Epithelial cell of proximal tubule (primary cell): Measurements from ENCODE around the gene CTXND2. TPM values are rescaled to one million over a fixed set of nuclear protein-coding genes. Genes with fewer than 3 reads are reported as not detected.
"Not testable (repeated sequence)": the region's sequence is repeated elsewhere in the genome, so short reads cannot be mapped to it uniquely, and the experiment has no call there.

ENCODE experiments used
- DNase-seq: peaks from one replicate; pipeline ENCODE4 v3.0.0-alpha.2; 2011; ENCODE audit warnings: low read depth
- H3K4me3 ChIP-seq: 2 replicates; pipeline ENCODE4 v1.5.1; 2011; ENCODE audit warnings: low read depth, mild to moderate bottlenecking, low read length
- total RNA-seq: library from RNA; depleted of rRNA; stranded (reverse); fragments of >200 nt; gene quantifications from 2 replicates; pipeline ENCODE4 v1.2.3, GENCODE V29; 2015
- TF ChIP-seq, protein P1 (sequence below): conservative IDR thresholded peaks from 2 replicates; pipeline ENCODE4 v1.5.1; 2012; ENCODE audit warnings: low read depth, mild to moderate bottlenecking, low read length

Gene CTXND2
- total RNA-seq, 1 donor from 2014 or later = not detected

- no peak for DNase-seq
- H3K4me3 ChIP-seq = no peak overlapping the region
- TF ChIP-seq, protein P1, sequence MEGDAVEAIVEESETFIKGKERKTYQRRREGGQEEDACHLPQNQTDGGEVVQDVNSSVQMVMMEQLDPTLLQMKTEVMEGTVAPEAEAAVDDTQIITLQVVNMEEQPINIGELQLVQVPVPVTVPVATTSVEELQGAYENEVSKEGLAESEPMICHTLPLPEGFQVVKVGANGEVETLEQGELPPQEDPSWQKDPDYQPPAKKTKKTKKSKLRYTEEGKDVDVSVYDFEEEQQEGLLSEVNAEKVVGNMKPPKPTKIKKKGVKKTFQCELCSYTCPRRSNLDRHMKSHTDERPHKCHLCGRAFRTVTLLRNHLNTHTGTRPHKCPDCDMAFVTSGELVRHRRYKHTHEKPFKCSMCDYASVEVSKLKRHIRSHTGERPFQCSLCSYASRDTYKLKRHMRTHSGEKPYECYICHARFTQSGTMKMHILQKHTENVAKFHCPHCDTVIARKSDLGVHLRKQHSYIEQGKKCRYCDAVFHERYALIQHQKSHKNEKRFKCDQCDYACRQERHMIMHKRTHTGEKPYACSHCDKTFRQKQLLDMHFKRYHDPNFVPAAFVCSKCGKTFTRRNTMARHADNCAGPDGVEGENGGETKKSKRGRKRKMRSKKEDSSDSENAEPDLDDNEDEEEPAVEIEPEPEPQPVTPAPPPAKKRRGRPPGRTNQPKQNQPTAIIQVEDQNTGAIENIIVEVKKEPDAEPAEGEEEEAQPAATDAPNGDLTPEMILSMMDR = no peak
Measured at GRCh38 chr1:150917387-150917786, 30.5 kb downstream of the CTXND2 start.

- DNase-seq = peak; percentile 76
- H3K4me3 ChIP-seq = no peak overlapping the region
- TF ChIP-seq, protein P1 = peak; percentile 88
Measured at GRCh38 chr1:150922519-150922975, 35.6 kb downstream of the CTXND2 start.

DNA sequence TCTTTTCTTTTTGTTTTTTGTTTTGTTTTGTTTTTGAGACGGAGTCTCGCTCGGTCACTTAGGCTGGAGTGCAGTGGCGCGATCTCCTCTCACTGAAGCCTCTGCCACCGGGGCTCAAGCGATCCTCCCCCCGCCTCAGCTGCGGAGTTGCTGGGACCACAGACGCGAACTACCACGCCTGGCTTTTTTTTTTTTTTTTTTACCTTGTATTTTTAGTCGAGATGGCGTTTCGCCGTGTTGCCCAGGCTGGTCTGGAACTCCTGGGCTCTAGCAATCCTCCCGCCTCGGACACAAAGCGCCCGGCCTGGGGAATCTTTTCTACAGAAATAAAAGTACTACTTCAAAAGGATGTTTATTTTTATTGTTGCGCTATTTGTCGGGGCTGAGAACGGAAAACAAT is 38.1 kb downstream of the CTXND2 start:
- H3K4me3 ChIP-seq = no peak overlapping the region
- TF ChIP-seq, protein P1 = no peak
- DNase-seq = no peak

GRCh38 chr1:150926097-150926741 is 39.3 kb downstream of the CTXND2 start, which contains the start of gene SETDB1:
SETDB1 (plus strand) TSS chr1:150926363; CDS start chr1:150927715, 1,352 bp downstream.
- TF ChIP-seq, protein P1 = peak; percentile 23
- peak; percentile 64 for DNase-seq
- H3K4me3 ChIP-seq = peak within 1 kb of the TSS; percentile 92

DNA sequence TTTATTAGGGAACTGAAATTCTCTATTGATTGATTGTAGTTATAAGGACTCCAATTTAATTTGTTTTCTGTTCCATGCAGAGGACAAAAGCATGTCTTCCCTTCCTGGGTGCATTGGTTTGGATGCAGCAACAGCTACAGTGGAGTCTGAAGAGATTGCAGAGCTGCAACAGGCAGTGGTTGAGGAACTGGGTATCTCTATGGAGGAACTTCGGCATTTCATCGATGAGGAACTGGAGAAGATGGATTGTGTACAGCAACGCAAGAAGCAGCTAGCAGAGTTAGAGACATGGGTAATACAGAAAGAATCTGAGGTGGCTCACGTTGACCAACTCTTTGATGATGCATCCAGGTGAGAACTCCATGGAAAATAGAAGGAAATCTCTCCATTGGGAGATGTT is 40.7 kb downstream of the CTXND2 start:
- TF ChIP-seq, protein P1 = no peak
- H3K4me3 ChIP-seq = no peak overlapping the region
- DNase-seq = no peak

DNA sequence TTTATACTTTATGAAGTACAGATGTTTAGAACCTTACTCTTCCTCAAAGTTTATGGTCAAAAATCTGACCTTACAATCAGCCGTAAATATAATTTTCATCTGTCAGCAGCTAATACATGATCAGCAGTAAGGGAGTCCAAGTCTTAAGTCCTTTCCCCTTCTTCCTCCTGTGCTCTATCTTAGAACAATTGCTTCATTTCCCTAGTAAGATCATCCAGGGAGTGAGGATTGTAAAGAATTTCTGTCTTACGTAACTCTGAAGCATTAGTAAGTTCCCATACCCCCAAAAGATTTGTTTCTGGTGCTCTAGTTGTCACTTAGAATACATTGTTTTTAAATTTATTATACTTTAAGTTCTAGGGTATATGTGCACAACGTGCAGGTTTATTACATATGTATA is 41.4 kb downstream of the CTXND2 start:
- no peak overlapping the region for H3K4me3 ChIP-seq
- TF ChIP-seq, protein P1 = no peak
- DNase-seq = no peak

DNA sequence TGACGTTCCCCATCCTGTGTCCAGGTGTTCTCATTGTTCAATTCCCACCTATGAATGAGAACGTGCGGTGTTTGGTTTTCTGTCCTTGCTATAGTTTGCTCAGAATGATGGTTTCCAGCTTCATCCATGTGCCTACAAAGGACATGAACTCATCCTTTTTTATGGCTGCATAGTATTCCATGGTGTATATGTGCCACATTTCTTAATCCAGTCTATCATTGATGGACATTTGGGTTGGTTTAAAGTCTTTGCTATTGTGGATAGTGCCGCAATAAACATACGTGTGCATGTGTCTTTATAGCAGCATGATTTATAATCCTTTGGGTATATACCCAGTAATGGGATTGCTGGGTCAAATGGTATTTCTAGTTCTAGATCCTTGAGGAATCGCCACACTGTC is 41.8 kb downstream of the CTXND2 start:
- not testable (repeated sequence) for H3K4me3 ChIP-seq, DNase-seq
